PC-3 (cell line): ENCODE data around the gene NRG3.

Experiments
- CTCF ChIP-seq: fragments of 300-600 bp; sonication (generic); conservative IDR thresholded peaks from 2 replicates; pipeline ENCODE4 v1.5.1; 2017; ENCODE audit warnings: antibody characterized with exemption, low read depth, mild to moderate bottlenecking, low read length
- EZH2 ChIP-seq: fragments of 300-600 bp; sonication (generic); IDR thresholded peaks from one replicate; pipeline ENCODE4 v1.6.1; 2017; ENCODE audit warnings: antibody characterized with exemption, mild to moderate bottlenecking, low read length; ENCODE audit not compliant: unreplicated experiment

- TF ChIP-seq CTCF (no peak), EZH2 (no peak)
Observed at GRCh38 chr10:82918022-82918421, 1043.0 kb downstream of the NRG3 start.
